Measurements from ENCODE around the gene OR2AG2. TPM values are rescaled to one million over a fixed set of nuclear protein-coding genes. Genes with fewer than 3 reads are reported as not detected.

The OR2AG2 gene
- polyA plus RNA-seq, 2 of the 4 experiments (the other 2 are of a cell fraction): 0.04 to 0.05 TPM

GRCh38 chr11:6755953-6756347 lies 15.8 kb downstream of the OR2AG2 start:
- DNase-seq (ENCODE audit: low read depth in 1 of 2, low spot score in 1 of 2): no peak
- Histone ChIP-seq H3K4me2 (no peak overlapping the region), H3K27ac (no peak overlapping the region), H3K4me1 (no peaks in the 10 kb centered on the region), H3K9me3 (no peaks in the 10 kb centered on the region), H3K4me3 (no peak overlapping the region)
- FAIRE-seq: no peak
- ChIA-PET CTCF (interaction anchor here (0.6 to 6.1 kb wide), 17 partner anchors 8 to 522 kb away, joined by 3 to 41 read pairs (median 4); partner anchors contain the start of gene OR2AG2), POLR2A (no interaction called here)
- no peak for TF ChIP-seq EHMT2 (IDR thresholded peaks at IDR 0.05; ENCODE audit: low read depth)
- no peak for TF ChIP-seq ELK1 (IDR thresholded peaks at IDR 0.05; ENCODE audit: low read depth, low read length)
- TF ChIP-seq RFX5 (IDR thresholded peaks at IDR 0.05): no peak
- TF ChIP-seq FOSB (CRISPR knock-in tag; IDR thresholded peaks at IDR 0.05): no peak
- no peak for TF ChIP-seq JUNB (IDR thresholded peaks at IDR 0.05)
- TF ChIP-seq CEBPB (IDR thresholded peaks at IDR 0.05): no peak
- no peak for TF ChIP-seq USF2 (IDR thresholded peaks at IDR 0.05)
- no peak for TF ChIP-seq MAX (IDR thresholded peaks at IDR 0.05)
- TF ChIP-seq HES2 (IDR thresholded peaks at IDR 0.05): no peak
- no peak for TF ChIP-seq RARB (CRISPR knock-in tag; IDR thresholded peaks at IDR 0.05)
- TF ChIP-seq ATOH8 (CRISPR knock-in tag; IDR thresholded peaks at IDR 0.05; ENCODE audit: low read depth): no peak
- no peak for TF ChIP-seq HEYL (CRISPR knock-in tag; IDR thresholded peaks at IDR 0.05)
- TF ChIP-seq NPAS2 (CRISPR knock-in tag; IDR thresholded peaks at IDR 0.05; ENCODE audit: borderline replicate concordance): no peak
- TF ChIP-seq MAFK (IDR thresholded peaks at IDR 0.05; ENCODE audit: partially characterized antibody): no peak
- no peak for TF ChIP-seq FOSL2 (IDR thresholded peaks at IDR 0.05)
- no peak for TF ChIP-seq FOSL2 (CRISPR knock-in tag; IDR thresholded peaks at IDR 0.05)
- no peak for TF ChIP-seq CHD2 (IDR thresholded peaks at IDR 0.05; ENCODE audit: low read length, partially characterized antibody)
- no peak for TF ChIP-seq HOXA7 (CRISPR knock-in tag; IDR thresholded peaks at IDR 0.05)
- no peak for ATAC-seq
- 19% methylated on average over 1 of the region's 1 CpG for WGBS (ENCODE audit: missing lambda C conversion rate)

- FAIRE-seq: peak; percentile 95
- H3K4me3 ChIP-seq: no peak overlapping the region
- peak; percentile 56 to 80; a peak in 4 of 6 replicates for ATAC-seq
- no peak overlapping the region for H3K4me2 ChIP-seq
- WGBS (ENCODE audit: missing lambda C conversion rate): 2% methylated on average over 5 of the region's 5 CpGs
- ChIA-PET CTCF (interaction anchor here (0.6 to 6.1 kb wide), 29 partner anchors 9 to 939 kb away, joined by 3 to 41 read pairs (median 3); partner anchors contain the start of gene OR2AG2), POLR2A (no interaction called here)
- H3K9me3 ChIP-seq: no peaks in the 10 kb centered on the region
- no peak overlapping the region for H3K27ac ChIP-seq
- H3K4me1 ChIP-seq: no peaks in the 10 kb centered on the region
- peak; percentile 36 to 41 for DNase-seq (ENCODE audit: low read depth in 1 of 2, low spot score in 1 of 2)
- 0 out of 3 replicates have a peak, but pooled peaks have one; percentile 12 for TF ChIP-seq SMC3 (IDR thresholded peaks at IDR 0.05)
- no peak for TF ChIP-seq E2F6 (IDR thresholded peaks at IDR 0.05; ENCODE audit: borderline replicate concordance, low read depth)
- TF ChIP-seq HOXA7 (CRISPR knock-in tag; IDR thresholded peaks at IDR 0.05): no peak
- TF ChIP-seq EHMT2 (IDR thresholded peaks at IDR 0.05; ENCODE audit: low read depth): no peak
- no peak for TF ChIP-seq ZNF302 (CRISPR knock-in tag; IDR thresholded peaks at IDR 0.05)
- peak in 1 of 2 experiments; percentile 14; a peak in 1 of 5 replicates for TF ChIP-seq RAD21 (conservative IDR thresholded peaks at IDR 0.05 in 1 of 2, IDR thresholded peaks at IDR 0.05 in 1 of 2)
- TF ChIP-seq KDM1A (IDR thresholded peaks at IDR 0.05; ENCODE audit: low read depth): no peak
- TF ChIP-seq TP53 (CRISPR knock-in tag; IDR thresholded peaks at IDR 0.05): no peak
- TF ChIP-seq TFCP2L1 (CRISPR knock-in tag; IDR thresholded peaks at IDR 0.05): no peak
- peak; percentile 70 for TF ChIP-seq CTCF (IDR thresholded peaks at IDR 0.05)
- no peak for TF ChIP-seq RFX5 (IDR thresholded peaks at IDR 0.05)
- no peak for TF ChIP-seq EP300 (IDR thresholded peaks at IDR 0.05)
- no peak for TF ChIP-seq NPAS2 (CRISPR knock-in tag; IDR thresholded peaks at IDR 0.05; ENCODE audit: borderline replicate concordance)
- TF ChIP-seq CBX8 (IDR thresholded peaks at IDR 0.05): no peak
- no peak for TF ChIP-seq ZFP36 (IDR thresholded peaks at IDR 0.05; ENCODE audit: borderline replicate concordance, partially characterized antibody)
- no peak for TF ChIP-seq USF2 (IDR thresholded peaks at IDR 0.05)
- no peak for TF ChIP-seq MAX (IDR thresholded peaks at IDR 0.05)
- no peak for TF ChIP-seq NFE2L2 (conservative IDR thresholded peaks at IDR 0.05; ENCODE audit: low read length)
These were observed 16.3 kb downstream of the OR2AG2 start for GRCh38 chr11:6755303-6755952.

Data from A549 (cell line).